T-helper 1 cell treated with Interleukin-12 subunit alpha and Interleukin-12 subunit beta and Interleukin-4 antibody, amounts not matched to agents 30 μg/mL and 1 μg/mL, for 36 hours (primary cell): ENCODE measurements around the gene KCNA2.

ENCODE experiments used
- H3K27ac Mint-ChIP-seq: one replicate; pipeline ENCODE4 v1.8.0; 2021; ENCODE audit warnings: mild to moderate bottlenecking, mixed read lengths
- H3K27me3 Mint-ChIP-seq: one replicate; pipeline ENCODE4 v1.8.0; 2021; ENCODE audit warnings: low read depth, mixed read lengths
- H3K36me3 Mint-ChIP-seq: one replicate; pipeline ENCODE4 v1.8.0; 2021; ENCODE audit warnings: low read depth, mixed read lengths
- H3K4me1 Mint-ChIP-seq: one replicate; pipeline ENCODE4 v1.8.0; 2021; ENCODE audit warnings: low read depth, mixed read lengths
- H3K4me3 Mint-ChIP-seq: one replicate; pipeline ENCODE4 v1.8.0; 2021; ENCODE audit warnings: mild to moderate bottlenecking, moderate library complexity, mixed read lengths
- H3K9me3 Mint-ChIP-seq: one replicate; pipeline ENCODE4 v1.8.0; 2021; ENCODE audit warnings: mixed read lengths

The KCNA2 gene

DNA sequence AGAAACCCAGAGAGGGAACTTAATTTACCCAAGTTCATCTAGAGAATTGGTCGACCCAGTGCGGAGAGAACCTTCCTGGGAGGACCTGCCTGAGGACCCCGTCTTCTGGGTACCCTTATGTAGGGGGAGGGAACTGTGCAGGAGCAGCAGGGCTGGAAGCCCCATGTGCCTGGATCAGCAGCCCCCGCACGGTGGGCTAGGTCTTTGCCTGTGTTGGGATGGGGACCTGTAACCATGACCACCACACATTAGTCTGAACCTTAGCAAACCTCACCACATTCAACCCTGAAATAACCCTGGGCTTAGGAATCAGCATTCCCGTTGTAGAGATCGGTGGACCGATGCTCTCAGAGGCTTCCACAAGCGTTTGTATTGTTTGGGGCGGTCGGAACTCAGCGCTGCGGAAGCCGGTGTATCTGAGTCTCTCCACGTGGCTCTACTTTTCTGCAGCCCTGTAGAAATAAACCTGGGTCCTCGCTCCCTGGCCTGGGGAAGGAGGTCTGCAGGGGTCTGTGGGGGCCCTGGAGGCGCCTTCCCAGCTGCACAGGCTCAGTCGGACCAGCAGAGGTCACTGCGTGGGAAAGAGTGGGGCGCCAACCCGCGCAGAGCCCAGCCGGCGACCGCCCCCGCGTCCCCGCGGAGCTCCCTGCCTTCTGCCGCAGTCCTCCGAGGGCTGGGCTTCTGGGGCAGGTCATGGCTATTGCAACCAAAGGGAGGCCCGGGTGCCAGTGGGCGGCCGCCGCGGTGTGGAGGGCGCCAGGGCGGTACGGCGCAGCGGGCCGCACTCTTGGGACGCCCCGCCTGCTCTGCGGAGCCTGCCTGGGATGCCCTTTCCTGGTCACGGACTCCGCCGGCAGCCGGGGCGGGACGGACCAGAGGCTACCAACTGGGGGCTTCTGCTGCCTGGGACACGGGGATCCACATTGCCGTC, 51.0 kb downstream of the KCNA2 start:
- no peaks in the 10 kb centered on the region for H3K36me3 Mint-ChIP-seq
- no peaks in the 10 kb centered on the region for H3K9me3 Mint-ChIP-seq
- no peak overlapping the region for H3K27ac Mint-ChIP-seq
- H3K4me3 Mint-ChIP-seq = no peak overlapping the region
- H3K4me1 Mint-ChIP-seq = no peaks in the 10 kb centered on the region
- peaks cover 75% of the 10 kb centered on the region for H3K27me3 Mint-ChIP-seq

DNA sequence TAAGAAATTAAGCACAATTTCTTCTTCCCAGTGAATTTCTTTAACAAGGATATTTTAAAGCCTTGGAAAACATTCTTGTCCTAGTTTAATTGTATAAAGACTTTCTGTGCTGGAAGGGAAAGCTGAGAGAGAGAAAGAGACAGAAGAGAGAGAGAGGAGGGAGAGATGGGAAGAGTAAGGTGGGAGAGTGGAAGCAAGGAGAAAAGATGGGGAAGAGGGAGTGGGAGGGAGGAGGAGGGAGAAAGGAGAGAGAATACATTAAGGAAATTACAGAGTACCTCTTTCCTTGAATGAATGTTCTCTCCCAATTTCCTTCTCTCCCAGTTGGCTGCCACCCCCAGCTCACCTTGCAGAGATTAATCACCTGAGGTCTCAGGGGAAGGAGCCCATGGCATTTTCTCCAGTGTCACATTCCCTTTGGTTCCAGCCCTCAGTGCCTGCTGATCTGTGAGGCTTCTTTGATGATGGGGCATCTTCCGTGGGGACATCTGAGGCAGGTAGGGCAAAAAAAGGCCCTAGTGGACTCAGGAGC, 54.8 kb downstream of the KCNA2 start:
- Mint-ChIP-seq H3K4me3 (no peak overlapping the region), H3K36me3 (no peaks in the 10 kb centered on the region), H3K27me3 (peaks cover 61% of the 10 kb centered on the region), H3K27ac (no peak overlapping the region), H3K4me1 (no peaks in the 10 kb centered on the region), H3K9me3 (no peaks in the 10 kb centered on the region)

DNA sequence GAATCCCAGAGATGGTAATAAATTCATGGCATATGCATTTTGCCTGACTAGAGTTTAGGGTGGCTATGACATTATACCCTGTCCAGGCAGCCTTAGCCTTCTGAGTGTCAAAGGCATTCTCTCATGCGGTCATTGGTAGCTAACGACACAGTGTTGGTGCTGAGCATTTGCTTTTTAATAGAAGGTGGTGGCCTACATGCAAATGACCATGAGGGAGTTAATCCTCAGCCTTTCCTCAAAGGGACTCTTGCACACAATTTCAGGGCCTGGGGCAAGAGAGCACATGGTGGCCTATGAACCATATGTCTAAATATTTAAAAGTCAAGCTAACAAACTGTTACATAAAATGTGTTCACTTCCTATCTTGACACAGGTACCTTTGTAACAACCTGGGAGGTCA, 56.3 kb downstream of the KCNA2 start:
- Mint-ChIP-seq H3K9me3 (no peaks in the 10 kb centered on the region), H3K4me1 (no peaks in the 10 kb centered on the region), H3K4me3 (no peak overlapping the region), H3K36me3 (no peaks in the 10 kb centered on the region), H3K27ac (no peak overlapping the region), H3K27me3 (peaks cover 60% of the 10 kb centered on the region)

DNA sequence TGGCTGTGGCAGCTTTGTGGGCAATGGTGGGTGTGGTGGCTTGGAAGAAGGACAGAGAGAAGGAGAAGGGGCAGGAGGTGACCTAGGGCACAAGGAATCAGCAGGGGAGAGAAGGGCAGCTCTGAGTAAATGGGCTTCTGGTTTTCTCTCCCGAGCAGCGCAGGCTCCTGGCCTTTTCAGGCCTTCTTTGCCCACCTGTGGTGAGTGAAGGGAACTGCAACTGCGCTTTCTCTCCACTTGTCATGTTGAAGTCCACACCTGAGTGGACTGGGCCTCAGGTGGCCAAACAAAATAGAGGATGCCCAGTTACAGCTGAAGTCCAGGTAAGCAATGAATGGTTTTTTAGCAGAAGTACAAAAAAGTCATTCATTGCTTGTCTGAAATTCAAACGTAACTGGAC, 57.8 kb downstream of the KCNA2 start:
- H3K27me3 Mint-ChIP-seq = peaks cover 53% of the 10 kb centered on the region
- H3K9me3 Mint-ChIP-seq = no peaks in the 10 kb centered on the region
- no peak overlapping the region for H3K27ac Mint-ChIP-seq
- H3K4me1 Mint-ChIP-seq = no peaks in the 10 kb centered on the region
- H3K36me3 Mint-ChIP-seq = no peaks in the 10 kb centered on the region
- no peak overlapping the region for H3K4me3 Mint-ChIP-seq

DNA sequence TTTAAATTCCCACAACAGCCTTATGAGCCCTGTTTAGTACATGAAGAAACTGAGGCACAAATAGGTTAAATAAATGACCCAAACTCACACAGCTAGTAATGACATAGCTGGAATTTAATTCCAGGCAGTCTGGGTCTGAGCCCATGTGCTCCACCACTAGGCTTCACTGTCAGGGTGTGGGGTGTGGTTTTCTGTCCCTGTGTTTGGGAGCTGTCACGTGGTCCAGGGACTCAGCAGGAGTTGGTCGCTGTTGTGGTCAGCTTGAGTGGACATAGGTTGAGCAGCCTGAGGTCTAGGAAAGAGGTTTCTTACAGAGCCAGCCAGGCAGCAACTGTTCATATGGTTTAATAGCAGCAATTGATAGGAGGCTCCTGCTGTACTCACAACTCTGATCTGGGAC, 59.1 kb downstream of the KCNA2 start:
- H3K4me3 Mint-ChIP-seq = no peak overlapping the region
- no peaks in the 10 kb centered on the region for H3K4me1 Mint-ChIP-seq
- peaks cover 39% of the 10 kb centered on the region for H3K27me3 Mint-ChIP-seq

DNA sequence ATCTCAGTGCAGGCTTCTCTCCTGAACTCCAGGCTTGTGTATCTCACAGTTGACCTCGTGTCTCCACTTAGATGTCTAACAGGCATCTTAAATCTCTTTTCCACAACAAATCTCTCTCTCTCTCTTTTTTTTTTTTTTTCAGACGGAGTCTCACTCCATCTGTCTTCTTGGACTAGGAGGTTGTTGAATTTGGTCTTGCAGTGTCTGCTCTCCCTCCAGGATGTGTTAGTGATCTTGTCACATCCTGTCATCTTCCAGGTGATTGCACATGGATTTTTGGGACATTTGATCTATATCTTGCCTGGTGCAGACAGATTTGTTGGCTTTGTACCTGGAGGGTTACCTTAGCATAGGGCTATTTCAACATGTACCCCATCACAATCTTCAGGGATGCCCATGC, 60.7 kb downstream of the KCNA2 start:
- H3K9me3 Mint-ChIP-seq = no peaks in the 10 kb centered on the region
- H3K4me1 Mint-ChIP-seq = no peaks in the 10 kb centered on the region
- peaks cover 35% of the 10 kb centered on the region for H3K27me3 Mint-ChIP-seq
- no peak overlapping the region for H3K4me3 Mint-ChIP-seq
- no peaks in the 10 kb centered on the region for H3K36me3 Mint-ChIP-seq
- no peak overlapping the region for H3K27ac Mint-ChIP-seq

More for the DNA sequence above, 59.1 kb downstream of the KCNA2 start:
- Mint-ChIP-seq H3K9me3 (no peaks in the 10 kb centered on the region), H3K27ac (no peak overlapping the region), H3K36me3 (no peaks in the 10 kb centered on the region)

DNA sequence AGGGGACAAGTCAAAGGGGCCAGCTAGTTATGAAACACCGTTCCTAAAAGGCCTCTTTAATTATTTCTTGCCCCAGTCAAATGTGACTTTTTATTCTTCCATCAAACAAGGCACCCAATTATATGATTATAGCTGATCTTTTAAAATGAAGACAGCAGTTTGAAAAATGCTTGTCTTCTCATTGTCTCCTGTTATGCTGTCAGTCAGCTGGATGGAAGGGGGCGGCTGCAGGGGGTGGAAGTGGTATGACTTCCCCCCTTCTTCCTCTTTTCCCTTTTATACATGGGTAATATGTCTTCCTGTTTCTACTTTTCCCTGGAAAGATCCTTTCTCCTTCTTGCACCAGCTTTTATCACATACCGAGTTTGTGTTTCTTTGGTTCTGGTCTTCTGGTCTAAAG, 61.4 kb downstream of the KCNA2 start:
- Mint-ChIP-seq H3K4me3 (no peak overlapping the region), H3K27ac (no peak overlapping the region), H3K27me3 (peaks cover 35% of the 10 kb centered on the region), H3K36me3 (no peaks in the 10 kb centered on the region), H3K4me1 (no peaks in the 10 kb centered on the region), H3K9me3 (no peaks in the 10 kb centered on the region)
